ENCODE results near the gene HSDL1.

DNA sequence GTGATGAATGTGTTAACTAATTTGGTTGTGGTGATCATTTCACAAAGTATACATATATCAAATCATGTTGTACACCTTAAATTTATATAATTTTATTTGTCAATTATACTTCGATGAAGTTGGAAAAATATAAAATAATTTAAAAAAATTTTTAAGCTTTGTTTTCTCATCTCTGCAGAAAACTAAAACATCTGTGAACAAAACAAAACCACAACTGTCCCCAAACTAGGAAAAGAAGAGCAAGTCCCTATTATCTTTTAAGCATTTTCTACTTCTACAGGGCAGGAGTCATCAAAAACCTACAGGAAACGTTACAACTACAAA, 6.5 kb downstream of the HSDL1 start:
- TF ChIP-seq, protein P1, sequence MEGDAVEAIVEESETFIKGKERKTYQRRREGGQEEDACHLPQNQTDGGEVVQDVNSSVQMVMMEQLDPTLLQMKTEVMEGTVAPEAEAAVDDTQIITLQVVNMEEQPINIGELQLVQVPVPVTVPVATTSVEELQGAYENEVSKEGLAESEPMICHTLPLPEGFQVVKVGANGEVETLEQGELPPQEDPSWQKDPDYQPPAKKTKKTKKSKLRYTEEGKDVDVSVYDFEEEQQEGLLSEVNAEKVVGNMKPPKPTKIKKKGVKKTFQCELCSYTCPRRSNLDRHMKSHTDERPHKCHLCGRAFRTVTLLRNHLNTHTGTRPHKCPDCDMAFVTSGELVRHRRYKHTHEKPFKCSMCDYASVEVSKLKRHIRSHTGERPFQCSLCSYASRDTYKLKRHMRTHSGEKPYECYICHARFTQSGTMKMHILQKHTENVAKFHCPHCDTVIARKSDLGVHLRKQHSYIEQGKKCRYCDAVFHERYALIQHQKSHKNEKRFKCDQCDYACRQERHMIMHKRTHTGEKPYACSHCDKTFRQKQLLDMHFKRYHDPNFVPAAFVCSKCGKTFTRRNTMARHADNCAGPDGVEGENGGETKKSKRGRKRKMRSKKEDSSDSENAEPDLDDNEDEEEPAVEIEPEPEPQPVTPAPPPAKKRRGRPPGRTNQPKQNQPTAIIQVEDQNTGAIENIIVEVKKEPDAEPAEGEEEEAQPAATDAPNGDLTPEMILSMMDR (IDR thresholded peaks at IDR 0.05), result no peak
- no peak for TF ChIP-seq POLR2A (IDR thresholded peaks at IDR 0.05)
